Fibroblast of the aortic adventitia (primary cell): ENCODE data around the gene PTAR1. TPM values are rescaled to one million over a fixed set of nuclear protein-coding genes. Genes with fewer than 3 reads are reported as not detected.

Experiments
- DNase-seq: peaks from one replicate; pipeline ENCODE4 v3.0.0-alpha.2; 2010; ENCODE audit warnings: low read depth
- H3K4me3 ChIP-seq: 2 replicates; pipeline ENCODE4 v1.5.1; 2011; ENCODE audit warnings: low read depth, mild to moderate bottlenecking, control low read depth, low read length, moderate library complexity
- CTCF ChIP-seq: IDR thresholded peaks from 2 replicates; pipeline ENCODE4 v1.5.1; 2011; ENCODE audit warnings: mild to moderate bottlenecking, low read length, control low read depth, inconsistent platforms; ENCODE audit not compliant: insufficient read depth
- total RNA-seq: library from RNA; depleted of rRNA; stranded (reverse); fragments of >200 nt; gene quantifications from 2 replicates; pipeline ENCODE4 v1.2.3, GENCODE V29; 2012; ENCODE audit warnings: low replicate concordance

Gene PTAR1
- total RNA-seq, 1 donor: 119 TPM

- TF ChIP-seq CTCF: no peak
- DNase-seq: peak; percentile 6
Observed at GRCh38 chr9:69696802-69697201, 63.0 kb downstream of the PTAR1 start.

GRCh38 chr9:69689991-69690538, 69.7 kb downstream of the PTAR1 start:
- no peak for DNase-seq
- TF ChIP-seq CTCF: no peak
- H3K4me3 ChIP-seq: no peak overlapping the region

More at GRCh38 chr9:69696802-69697201, 63.0 kb downstream of the PTAR1 start:
- H3K4me3 ChIP-seq: no peak overlapping the region

GRCh38 chr9:69683927-69684326, 75.9 kb downstream of the PTAR1 start:
- no peak for DNase-seq
- H3K4me3 ChIP-seq: no peak overlapping the region
- TF ChIP-seq CTCF: no peak

- TF ChIP-seq CTCF: no peak
- DNase-seq: no peak
- no peak overlapping the region for H3K4me3 ChIP-seq
Observed at GRCh38 chr9:69678843-69679538, 80.8 kb downstream of the PTAR1 start.

GRCh38 chr9:69677931-69678330, 81.9 kb downstream of the PTAR1 start:
- no peak for DNase-seq

GRCh38 chr9:69675563-69675962, 84.2 kb downstream of the PTAR1 start:
- H3K4me3 ChIP-seq: no peak overlapping the region

More at GRCh38 chr9:69677931-69678330, 81.9 kb downstream of the PTAR1 start:
- H3K4me3 ChIP-seq: no peak overlapping the region
- no peak for TF ChIP-seq CTCF

More at GRCh38 chr9:69675563-69675962, 84.2 kb downstream of the PTAR1 start:
- TF ChIP-seq CTCF: no peak
- peak; percentile 10 for DNase-seq
